SU-DHL-6 (cell line): ENCODE results near the gene OTUD4.

Experiments
- EZH2phosphoT487 ChIP-seq: fragments of 200-600 bp; sonication (generic), shearing (Covaris generic); conservative IDR thresholded peaks from 2 replicates; pipeline ENCODE4 v1.6.1; 2018; ENCODE audit warnings: mild to moderate bottlenecking, antibody characterized with exemption, low read length, moderate library complexity, mixed read lengths
- TF ChIP-seq, protein P1 (sequence below): fragments of 200-600 bp; sonication (generic); IDR thresholded peaks from one replicate; pipeline ENCODE4 v1.5.1; 2017; ENCODE audit warnings: antibody characterized with exemption, mild to moderate bottlenecking, low read length, moderate library complexity; ENCODE audit not compliant: insufficient read depth, poor library complexity, severe bottlenecking

GRCh38 chr4:145167887-145168286, 12.5 kb downstream of the OTUD4 start:
- TF ChIP-seq, protein P1, sequence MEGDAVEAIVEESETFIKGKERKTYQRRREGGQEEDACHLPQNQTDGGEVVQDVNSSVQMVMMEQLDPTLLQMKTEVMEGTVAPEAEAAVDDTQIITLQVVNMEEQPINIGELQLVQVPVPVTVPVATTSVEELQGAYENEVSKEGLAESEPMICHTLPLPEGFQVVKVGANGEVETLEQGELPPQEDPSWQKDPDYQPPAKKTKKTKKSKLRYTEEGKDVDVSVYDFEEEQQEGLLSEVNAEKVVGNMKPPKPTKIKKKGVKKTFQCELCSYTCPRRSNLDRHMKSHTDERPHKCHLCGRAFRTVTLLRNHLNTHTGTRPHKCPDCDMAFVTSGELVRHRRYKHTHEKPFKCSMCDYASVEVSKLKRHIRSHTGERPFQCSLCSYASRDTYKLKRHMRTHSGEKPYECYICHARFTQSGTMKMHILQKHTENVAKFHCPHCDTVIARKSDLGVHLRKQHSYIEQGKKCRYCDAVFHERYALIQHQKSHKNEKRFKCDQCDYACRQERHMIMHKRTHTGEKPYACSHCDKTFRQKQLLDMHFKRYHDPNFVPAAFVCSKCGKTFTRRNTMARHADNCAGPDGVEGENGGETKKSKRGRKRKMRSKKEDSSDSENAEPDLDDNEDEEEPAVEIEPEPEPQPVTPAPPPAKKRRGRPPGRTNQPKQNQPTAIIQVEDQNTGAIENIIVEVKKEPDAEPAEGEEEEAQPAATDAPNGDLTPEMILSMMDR = no peak
- TF ChIP-seq EZH2phosphoT487 = no peak
